Mononuclear cell (primary cell): ENCODE results near the gene RMI2. TPM values are rescaled to one million over a fixed set of nuclear protein-coding genes. Genes with fewer than 3 reads are reported as not detected.
"Not testable (repeated sequence)": the region's sequence is repeated elsewhere in the genome, so short reads cannot be mapped to it uniquely, and the experiment has no call there.

Experiments
- H3K27me3 ChIP-seq: 2 replicates; pipeline ENCODE4 v1.6.0; 2011; ENCODE audit warnings: low read length, control low read depth; ENCODE audit not compliant: insufficient read depth
- H3K4me1 ChIP-seq: 2 replicates; pipeline ENCODE4 v1.5.1; 2011; ENCODE audit warnings: mild to moderate bottlenecking, low read length, control low read depth; ENCODE audit not compliant: insufficient read depth
- H3K4me3 ChIP-seq: 2 replicates; pipeline ENCODE4 v1.5.1; 2011; ENCODE audit warnings: mild to moderate bottlenecking, low read length, moderate library complexity
- H3K9me3 ChIP-seq: 2 replicates; pipeline ENCODE4 v1.5.1; 2011; ENCODE audit warnings: low read depth, mild to moderate bottlenecking, control low read depth, low read length
- total RNA-seq: library from RNA; depleted of rRNA; stranded (reverse); fragments of >200 nt; gene quantifications from one replicate; pipeline ENCODE4 v1.2.3, GENCODE V29; 2012

The RMI2 gene
- total RNA-seq: 1.2 TPM

DNA sequence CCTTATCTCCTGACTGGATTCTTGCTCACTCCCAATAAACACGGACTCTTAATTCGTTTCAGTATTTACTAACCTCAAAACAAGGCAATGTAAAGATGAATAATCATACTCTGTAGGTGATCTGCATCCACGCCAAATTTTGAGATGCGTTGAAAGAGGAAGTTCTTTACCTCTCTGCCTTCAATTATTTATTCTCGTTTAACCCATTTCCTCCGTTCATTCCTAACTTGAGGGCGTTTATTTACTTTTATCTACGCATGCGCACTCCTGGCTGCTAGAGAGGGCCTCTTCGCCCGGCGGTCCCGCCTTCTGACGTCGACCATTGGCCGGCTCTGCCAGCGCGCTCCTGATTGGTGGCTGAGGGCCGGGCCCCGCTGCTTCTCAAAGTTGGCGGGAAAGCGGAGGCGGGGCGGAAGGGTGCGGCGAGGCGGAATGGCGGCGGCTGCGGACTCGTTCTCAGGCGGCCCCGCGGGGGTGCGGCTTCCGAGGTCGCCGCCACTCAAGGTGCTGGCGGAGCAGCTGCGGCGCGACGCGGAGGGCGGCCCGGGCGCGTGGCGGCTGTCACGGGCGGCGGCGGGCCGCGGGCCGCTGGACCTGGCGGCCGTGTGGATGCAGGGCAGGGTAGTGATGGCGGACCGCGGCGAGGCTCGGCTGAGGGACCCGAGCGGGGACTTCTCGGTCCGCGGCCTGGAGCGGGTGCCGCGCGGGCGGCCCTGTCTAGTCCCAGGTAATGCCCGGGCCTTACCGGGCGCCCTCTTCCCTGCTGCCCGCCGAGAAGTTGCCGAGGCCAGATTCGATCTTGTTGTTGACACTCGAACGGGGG lies at the start of gene RMI2:
RMI2 (plus strand) TSS at position 420 of the 823 bp plus-strand sequence; CDS start at position 433, 13 bp downstream.
- Histone ChIP-seq H3K4me3 (peak within 1 kb of the TSS; percentile 59), H3K27me3 (no peaks in the 10 kb centered on the region), H3K4me1 (peaks cover 32% of the 10 kb centered on the region), H3K9me3 (no peaks in the 10 kb centered on the region)

DNA sequence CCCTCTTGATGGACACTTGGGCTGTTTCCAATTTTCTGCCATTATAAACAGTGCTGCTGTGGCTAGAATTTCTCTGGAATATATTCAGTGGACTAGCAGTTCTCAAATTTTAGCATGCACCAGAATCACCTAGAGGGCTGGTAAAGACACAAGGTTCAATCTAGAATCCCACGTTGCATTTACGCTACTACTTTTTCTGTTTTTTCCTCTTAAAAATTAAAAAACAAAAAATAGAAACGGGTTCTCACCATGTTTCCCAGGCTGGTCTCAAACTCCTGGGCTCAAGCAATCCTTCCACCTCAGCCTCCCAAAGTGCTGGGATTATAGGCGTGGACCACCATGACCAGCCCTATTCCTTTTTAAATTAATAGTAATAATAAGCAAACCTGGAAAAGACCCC lies 49.6 kb upstream of the RMI2 start:
- peaks cover 31% of the 10 kb centered on the region for H3K4me1 ChIP-seq

DNA sequence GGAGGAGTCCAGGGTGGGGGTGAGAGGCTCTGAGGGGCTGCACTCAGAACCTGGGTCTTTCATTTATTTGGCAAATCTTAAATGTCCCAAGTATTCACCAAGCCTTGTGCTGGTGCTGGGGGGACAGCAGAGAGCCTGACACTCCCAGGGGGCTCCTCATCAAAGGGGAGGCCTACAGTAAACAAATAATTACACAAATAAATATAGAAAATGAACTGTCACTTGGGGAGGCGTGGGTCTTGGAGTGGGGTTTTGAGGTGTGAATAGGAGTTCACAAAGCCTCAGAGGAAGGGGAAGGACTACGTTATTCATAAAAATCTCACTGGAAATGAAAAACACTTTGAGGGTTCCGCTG lies 48.9 kb upstream of the RMI2 start:
- Histone ChIP-seq H3K9me3 (no peaks in the 10 kb centered on the region), H3K27me3 (no peaks in the 10 kb centered on the region), H3K4me3 (no peak overlapping the region), H3K4me1 (peaks cover 31% of the 10 kb centered on the region)

More for the DNA sequence above, 49.6 kb upstream of the RMI2 start:
- Histone ChIP-seq H3K9me3 (no peaks in the 10 kb centered on the region), H3K4me3 (no peak overlapping the region), H3K27me3 (no peaks in the 10 kb centered on the region)

DNA sequence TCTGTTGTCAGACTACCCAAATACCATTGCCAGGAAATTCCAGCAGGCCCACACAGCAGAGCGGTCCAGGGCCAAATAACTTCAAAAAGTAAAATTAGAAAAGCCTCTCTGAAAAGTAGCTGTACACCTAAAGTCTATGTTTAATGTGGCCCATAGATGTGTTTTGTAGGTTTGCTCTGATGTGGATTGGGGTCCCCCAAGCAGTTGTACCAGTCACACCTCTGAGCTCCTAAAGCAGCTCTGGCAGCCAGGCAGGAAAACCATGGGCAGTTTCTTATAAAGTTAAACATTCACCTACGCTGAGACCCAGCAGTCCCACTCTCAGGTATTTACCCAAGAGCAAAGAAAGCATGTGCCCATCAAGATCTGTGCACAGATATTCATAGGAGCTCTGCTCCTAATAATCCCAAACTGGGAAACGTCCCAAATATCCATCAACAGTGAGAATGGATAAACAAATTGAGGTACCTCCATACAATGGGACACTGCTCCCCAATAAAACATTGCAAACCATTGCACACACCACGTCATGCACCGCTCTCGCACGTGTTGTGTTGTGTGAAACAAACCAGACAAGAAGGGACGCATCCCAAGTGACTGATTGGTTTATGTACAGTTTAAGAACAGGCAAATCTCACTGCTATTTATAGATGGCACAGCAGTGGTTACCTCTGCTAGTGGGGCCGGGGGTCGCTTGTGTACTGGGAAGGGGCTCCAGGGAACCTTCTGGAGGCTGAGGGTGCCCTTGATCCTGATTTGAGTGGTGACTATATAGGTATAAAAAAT lies 48.4 kb upstream of the RMI2 start:
- H3K4me1 ChIP-seq: peaks cover 31% of the 10 kb centered on the region
- H3K27me3 ChIP-seq: no peaks in the 10 kb centered on the region
- no peaks in the 10 kb centered on the region for H3K9me3 ChIP-seq

DNA sequence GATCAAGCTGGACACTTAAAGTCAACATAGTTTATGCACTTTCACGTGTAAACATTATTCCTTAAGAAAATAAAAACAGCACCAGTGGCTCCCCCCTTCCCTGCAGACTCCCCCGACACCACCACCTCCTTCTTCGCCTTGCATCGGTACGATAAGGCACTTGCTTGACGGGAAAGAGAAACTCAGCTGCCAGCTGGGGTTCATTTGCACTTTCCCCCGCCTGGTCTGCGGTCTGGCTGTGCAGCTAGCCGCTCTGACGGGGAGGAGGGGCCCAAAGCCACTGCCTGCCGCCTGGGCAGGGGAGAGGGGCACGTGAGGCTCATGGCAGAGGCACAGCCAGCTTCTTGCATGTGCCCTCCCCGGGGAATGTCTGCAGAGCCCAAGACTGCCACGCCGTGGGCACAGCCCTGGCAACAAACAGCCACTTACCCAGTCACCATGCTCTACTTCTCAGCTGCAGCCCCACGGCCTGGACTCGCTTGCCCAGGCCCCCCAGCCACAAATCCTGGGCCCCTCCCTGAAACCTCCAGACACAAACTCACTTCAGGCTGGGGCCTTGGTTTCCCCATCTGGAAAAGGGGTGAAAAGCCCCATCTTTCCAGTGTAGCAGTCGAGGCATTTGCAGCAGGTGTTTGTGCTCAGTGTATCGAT lies 47.6 kb upstream of the RMI2 start:
- Histone ChIP-seq H3K9me3 (no peaks in the 10 kb centered on the region), H3K4me1 (peaks cover 31% of the 10 kb centered on the region), H3K4me3 (no peak overlapping the region), H3K27me3 (no peaks in the 10 kb centered on the region)

More for the DNA sequence above, 48.4 kb upstream of the RMI2 start:
- no peak overlapping the region for H3K4me3 ChIP-seq

DNA sequence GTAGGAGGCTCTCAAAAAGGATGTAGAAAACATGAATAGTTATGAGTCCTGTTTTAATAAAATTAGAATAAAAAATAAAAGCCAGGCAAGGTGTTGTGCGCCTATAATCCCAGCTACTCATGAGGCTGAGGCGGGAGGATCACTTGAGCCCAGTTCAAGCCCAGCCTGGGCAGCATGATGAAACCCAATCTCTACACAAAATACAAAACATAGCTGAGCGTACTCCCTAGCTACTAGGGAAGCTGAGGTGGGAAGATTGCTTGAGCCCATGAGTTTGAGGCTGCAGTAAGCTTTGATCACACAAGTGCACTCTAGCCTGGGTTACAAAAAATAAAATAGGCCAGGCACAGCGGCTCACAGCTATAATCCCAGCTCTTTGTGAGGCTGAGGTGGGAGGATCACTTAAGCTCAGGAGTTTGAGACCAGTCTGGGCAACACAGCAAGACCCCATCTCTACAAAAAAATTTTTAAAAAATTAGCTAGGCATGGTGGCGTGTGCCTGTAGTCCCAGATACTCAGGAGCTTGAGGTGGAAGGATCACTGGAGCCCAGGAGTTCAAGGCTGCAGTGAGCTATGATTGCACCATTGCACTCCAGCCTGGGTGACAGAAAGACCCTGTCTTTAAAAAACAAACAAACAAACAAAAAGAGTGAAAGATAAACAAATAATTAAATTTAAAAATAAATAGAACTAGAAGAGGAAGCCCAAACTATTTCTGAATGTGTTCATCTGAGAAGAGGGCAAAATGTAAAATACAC lies 46.9 kb upstream of the RMI2 start:
- Histone ChIP-seq H3K4me3 (no peak overlapping the region), H3K4me1 (peaks cover 31% of the 10 kb centered on the region), H3K27me3 (no peaks in the 10 kb centered on the region), H3K9me3 (no peaks in the 10 kb centered on the region)

DNA sequence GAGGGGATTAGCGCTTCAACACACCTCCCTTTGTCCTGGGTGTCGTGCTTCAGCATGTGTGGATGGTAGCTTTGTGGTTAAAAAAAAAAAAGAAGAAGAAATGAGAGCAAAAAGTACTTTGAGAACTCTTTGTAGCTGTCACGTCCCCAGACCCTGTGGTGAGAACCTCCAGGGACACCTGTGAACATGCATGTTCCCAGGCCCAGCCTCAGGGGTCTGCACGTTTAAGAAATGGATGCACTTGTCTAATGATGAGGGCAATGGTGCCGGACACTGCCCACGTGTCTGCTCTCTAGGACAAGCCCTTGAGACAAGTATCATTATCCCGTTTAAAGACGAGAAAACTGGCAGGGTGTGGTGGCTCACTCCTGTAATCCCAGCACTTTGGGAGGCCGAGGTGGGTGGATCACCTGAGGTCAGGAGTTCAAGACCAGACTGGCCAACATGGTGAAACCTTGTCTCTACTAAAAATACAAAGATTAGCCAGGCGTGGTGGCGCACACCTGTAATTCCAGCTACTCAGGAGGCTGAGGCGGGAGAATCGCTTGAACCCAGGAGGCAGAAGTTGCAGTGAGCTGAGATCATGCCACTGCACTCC lies 46.2 kb upstream of the RMI2 start:
- not testable (repeated sequence) for H3K4me3 ChIP-seq, H3K9me3 ChIP-seq, H3K27me3 ChIP-seq
- peaks cover 31% of the 10 kb centered on the region for H3K4me1 ChIP-seq

DNA sequence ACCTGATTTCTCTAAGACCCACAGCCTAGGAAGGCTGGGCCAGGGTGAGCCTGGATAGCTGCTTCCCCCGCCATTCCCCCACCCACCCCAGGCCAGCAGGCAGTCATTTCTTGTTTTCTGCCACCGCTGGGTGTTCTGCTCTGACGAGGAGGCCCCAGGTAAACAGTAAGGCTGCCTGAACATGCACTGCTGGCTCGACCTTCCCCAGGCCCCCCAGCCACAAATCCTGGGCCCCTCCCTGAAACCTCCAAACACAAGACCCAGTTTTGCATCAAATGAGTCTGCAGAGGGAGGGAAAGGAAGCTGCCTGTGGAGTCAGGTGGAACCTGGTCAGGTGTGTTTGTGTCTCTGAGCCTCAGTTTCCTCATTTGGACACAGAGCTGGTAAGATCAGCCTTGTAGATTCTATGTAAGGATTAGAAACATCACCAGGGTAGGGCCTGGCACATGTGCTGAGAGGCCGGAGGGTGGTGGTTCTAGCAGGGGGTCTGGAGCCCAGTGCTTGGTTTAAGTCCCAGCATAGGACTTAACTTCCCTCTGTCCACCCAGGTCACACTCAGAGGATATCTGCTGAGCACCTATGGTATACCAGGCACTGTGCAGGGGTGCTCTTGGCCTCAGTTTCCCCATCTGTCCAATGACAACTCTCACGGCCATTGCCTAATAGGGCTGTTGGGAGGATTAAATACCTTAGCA lies 45.2 kb upstream of the RMI2 start:
- Histone ChIP-seq H3K4me1 (peaks cover 33% of the 10 kb centered on the region), H3K27me3 (no peaks in the 10 kb centered on the region), H3K9me3 (no peaks in the 10 kb centered on the region)

DNA sequence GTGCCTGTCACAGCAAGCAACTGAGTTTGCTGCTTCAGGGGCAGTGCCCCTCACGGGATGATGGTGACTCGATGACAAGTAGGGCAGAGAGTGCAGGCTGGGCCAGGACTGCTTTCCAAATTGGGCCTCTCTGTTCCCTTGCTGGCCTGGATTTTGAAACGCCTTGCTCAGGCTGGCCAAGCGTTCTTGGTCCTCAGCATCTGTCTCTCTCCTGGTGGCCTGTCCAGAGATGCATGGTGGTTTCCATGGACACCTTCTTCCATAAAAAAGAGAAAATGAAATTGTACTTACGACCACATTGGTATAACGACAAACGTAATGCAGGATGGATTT lies 44.7 kb upstream of the RMI2 start:
- no peaks in the 10 kb centered on the region for H3K9me3 ChIP-seq
- peaks cover 38% of the 10 kb centered on the region for H3K4me1 ChIP-seq
- H3K4me3 ChIP-seq: no peak overlapping the region
- H3K27me3 ChIP-seq: no peaks in the 10 kb centered on the region

More for the DNA sequence above, 45.2 kb upstream of the RMI2 start:
- no peak overlapping the region for H3K4me3 ChIP-seq

DNA sequence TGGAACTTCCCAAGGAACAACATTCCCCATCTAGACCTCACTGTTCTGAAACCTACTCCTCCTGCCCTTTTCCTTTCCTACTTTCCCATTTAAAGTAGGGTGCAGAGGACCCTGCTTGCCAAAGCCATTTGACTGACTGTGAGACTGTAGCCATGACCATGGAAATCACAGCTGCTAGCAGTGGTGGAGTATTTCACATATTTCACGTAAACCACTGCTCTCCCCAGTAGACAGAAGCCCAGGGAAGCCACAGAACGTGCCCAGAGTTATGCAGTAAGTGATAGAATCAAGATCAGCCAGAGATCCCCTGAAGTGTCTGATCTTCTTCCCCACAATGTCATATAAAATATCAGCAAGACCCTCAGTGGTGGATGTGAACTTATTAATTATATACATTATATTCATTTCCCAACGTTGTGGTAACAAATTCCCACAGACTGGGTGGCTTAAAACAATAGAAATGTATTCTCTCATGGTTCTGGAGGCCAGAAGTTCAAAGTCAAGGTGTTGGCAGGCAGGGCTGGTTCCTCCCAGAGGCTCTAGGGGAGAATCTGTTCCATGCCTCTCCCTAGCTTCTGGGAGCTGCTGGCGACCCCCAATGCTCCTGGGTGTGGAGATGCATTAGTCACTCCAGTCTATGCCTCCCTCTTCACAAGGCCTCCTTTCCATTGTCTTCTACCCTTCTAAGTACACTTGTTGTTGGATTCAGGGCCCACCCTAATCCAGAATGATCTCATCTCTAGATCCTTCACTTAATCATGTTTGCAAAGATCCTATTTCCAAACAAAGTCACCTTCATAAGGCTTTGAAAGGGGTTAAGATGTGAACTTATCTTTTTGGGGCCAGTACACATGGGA lies 43.4 kb upstream of the RMI2 start:
- no peaks in the 10 kb centered on the region for H3K9me3 ChIP-seq
- no peak overlapping the region for H3K4me3 ChIP-seq
- H3K4me1 ChIP-seq: peaks cover 45% of the 10 kb centered on the region
- H3K27me3 ChIP-seq: no peaks in the 10 kb centered on the region

DNA sequence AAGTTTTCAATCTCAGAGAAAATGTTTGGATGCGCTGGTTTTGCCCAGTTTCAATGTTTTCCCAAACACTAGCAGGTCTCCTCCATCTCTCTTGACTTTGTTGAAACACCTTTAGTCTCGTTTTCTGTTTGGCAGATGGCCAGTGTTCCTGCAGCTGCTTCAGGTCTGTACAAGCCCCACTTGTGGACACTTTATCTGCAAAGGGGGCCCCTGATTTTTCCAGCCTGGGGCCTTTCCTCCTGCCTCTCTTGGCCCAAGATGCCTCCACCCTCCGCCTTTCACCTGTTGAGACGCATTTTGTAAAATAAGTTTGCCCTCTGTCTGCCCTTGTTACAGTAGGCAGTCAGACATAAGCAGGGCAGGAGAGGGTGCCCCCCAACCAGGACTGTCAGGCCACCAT lies 42.3 kb upstream of the RMI2 start:
- Histone ChIP-seq H3K4me3 (no peak overlapping the region), H3K27me3 (no peaks in the 10 kb centered on the region), H3K9me3 (no peaks in the 10 kb centered on the region), H3K4me1 (peaks cover 45% of the 10 kb centered on the region)

DNA sequence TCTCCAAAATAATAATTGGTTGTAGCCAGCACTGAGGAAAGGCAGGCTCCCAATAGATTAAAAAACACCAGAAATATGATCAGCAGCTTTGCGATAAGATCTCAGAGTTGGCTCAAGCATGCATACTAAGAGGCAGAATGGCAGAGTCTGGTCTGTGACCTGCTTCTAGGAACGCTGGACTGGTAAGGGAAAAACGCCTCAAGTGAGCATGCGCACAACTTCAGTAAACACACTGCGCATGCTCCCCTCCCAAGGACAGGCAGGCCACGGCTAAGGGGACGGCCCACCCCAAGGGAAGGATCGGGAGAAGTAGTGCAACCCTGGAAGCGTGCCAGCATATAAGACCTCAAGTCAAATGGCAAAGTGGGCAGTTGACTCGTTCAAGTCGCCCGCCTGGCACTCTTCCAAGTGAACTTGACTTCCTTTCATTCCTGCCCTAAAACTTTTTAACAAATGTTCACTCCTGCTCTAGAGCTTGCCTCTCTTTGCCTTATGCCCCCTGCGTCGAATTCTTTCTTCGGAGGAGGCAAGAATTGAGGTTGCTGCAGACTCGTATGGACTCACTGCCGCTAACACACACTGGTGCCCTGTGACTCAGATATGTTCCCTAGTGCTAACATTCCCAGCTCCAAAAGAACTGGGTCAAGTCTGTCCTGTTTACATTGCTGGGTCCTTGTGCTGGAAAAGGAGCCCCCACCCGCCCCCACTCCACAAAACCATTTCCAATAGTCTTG lies 41.7 kb upstream of the RMI2 start:
- Histone ChIP-seq H3K9me3 (no peaks in the 10 kb centered on the region), H3K27me3 (no peaks in the 10 kb centered on the region), H3K4me1 (peaks cover 45% of the 10 kb centered on the region), H3K4me3 (no peak overlapping the region)

DNA sequence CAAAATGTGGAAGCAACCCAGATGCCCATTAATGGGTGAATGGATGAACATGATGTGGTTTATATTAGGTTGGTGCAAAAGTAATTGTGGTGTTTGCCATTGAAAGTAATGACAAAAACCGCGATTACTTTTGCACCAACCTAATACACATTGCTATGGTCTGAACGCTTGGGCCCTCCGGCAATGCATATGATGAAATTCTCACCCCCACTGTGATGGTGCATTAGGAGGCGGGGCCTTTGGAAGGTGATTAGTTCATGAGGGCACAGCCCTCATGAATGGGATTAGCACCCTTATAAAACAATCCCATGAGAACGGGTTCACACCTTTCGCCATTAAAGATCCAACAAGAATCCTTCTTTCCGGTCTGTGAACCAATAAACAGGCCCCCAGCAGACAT lies 38.9 kb upstream of the RMI2 start:
- no peaks in the 10 kb centered on the region for H3K9me3 ChIP-seq
- H3K4me1 ChIP-seq: peaks cover 66% of the 10 kb centered on the region
- H3K27me3 ChIP-seq: no peaks in the 10 kb centered on the region
- no peak overlapping the region for H3K4me3 ChIP-seq
